Pons (tissue), 1 donor: Measurements from ENCODE around the gene HOXA2.

Source experiments
- DNase-seq: peaks from one replicate; pipeline ENCODE4 v3.0.0-alpha.2; 2016; ENCODE audit warnings: low spot score

HOXA2 gene

GRCh38 chr7:27111751-27112277 is 9.3 kb upstream of the HOXA2 start:
- no peak for DNase-seq

DNA sequence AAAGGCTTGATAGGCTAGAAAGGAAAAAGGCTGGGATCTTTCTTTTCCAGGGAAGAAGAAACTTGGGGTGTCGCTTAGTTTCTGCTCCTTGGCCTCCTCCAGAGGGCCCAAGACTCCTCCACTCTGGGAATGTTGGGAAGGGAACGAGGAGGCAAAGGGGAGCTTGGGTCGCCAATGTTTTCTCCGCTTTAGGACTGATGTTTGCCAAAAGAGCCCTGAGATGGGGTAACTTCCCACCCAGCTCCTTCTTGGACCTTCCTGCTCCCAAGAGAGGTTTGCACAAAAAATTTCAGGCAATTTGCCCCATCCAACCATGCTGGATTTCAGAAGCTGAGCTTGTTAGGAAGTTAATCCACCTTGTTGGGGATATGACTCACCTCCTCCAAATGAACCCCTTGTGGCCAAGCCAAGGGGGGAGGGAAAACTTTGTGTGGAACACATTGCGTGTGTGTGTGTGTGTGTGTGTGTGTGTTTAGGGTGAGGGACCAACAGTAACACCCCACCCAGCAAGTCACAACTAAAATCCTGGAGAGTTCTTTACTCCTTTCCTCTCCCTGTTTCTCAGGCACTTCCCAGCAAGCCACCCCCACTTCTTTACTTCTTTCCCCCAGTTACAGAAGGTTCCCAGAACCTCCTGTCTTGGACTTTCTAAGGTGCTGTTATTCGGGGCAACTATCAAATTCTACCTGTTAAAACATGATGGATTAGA is 8.7 kb upstream of the HOXA2 start:
- DNase-seq = no peak

DNA sequence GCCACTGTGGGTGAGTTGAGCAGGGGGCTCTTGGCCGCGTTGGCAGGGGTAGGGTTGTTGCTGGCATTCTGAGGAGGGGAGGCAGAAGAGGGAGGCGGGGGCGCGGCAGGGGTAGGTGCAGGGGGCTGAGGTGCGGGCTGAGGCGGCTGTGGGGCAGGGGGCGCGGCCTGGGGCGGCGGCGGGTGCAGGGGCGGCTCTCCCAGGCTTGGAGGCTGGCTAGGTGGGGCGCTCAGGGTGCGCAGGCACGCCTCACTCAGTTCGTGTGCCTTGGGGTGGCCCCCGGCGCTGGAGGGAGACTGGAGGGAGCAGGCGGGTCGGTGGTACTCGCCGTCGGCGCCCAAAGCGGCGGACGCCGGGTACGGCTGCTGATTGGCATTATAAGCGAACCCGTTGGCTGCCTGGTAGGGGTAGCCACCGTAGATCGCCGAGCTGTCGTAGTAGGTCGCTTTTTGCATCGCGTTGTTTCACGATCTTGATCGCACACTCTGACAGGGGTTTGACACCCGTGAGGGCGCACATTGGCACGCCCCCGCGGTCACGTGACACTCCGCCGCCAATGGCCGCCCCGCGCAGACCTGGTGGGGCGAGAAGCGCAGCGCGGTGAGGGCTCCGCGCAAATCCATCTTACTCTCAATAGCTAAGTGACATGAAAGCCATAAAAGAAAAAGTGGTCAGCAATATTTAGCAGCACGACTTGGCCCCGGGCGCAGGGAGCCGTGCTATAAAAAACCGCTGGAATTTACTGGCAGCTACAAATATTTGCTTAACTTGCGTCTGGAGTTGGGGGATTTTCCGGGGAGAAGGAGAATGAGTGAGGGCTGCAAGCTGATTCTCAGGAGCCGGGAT is 7.9 kb upstream of the HOXA2 start:
- no peak for DNase-seq

DNA sequence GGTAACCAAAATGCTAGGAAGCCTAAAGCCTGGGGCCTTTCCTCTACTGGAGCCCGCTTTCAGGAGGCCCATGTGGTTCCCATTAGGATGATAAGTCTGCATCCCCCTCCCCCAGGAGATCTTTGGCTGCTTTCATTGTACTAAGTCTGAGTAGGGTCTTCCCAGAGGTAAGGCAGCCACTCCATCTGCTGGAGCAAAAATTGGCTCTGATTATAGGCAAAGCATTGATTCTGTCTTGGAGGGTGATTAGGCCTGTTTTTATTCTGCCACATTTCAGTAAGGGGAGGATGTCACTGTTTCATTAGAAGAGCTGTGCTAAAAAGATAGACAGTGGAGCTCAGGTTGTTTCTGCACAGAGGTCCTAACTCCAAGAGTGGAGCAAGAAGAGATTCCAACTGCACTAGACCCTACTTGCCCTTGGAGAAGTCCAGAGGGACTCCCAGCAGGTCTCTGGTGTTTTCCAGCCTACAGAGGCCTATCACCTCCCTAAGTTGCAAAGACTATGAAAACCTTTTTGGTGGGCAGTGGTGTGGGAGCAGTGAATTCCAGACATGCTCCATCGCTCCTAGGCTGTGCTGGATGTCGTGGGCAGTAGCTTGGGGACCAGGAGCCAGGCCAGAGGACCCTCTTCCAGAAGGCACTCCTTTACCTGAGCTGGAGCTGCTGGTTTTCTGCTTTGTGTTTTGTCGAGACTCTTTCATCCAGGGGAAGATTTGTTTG is 7.1 kb upstream of the HOXA2 start:
- no peak for DNase-seq

DNA sequence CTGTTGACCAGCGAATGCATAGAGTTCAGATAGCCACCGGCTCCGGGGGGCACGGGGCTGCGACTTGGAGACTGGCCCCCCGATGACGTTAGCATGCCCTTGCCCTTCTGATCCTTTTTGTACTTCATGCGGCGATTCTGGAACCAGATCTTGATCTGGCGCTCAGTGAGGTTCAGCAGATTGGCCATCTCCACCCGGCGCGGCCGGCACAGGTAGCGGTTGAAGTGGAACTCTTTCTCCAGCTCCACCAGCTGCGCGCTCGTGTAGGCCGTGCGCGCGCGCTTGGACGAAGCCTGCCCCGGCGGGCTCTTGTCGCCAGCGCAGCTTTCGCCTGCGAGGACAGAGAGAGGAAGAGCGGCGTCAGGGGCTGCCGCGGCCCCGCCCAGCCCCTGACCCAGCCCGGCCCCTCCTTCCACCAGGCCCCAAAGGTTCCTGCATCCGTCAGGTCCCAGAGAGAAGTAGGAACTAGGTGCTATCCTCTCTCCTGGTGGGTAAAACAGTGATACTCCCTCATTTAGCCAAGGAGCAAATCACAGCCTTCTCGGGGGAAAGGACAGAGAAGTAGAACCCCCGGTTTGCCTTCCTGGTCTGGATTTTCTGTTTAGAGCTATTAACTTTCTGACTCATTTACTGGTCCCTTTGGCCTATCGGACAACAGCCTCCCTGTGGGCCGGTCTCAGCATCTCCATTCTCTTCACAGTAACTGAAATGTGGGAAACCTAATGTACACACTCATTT is 6.1 kb upstream of the HOXA2 start:
- DNase-seq = no peak

DNA sequence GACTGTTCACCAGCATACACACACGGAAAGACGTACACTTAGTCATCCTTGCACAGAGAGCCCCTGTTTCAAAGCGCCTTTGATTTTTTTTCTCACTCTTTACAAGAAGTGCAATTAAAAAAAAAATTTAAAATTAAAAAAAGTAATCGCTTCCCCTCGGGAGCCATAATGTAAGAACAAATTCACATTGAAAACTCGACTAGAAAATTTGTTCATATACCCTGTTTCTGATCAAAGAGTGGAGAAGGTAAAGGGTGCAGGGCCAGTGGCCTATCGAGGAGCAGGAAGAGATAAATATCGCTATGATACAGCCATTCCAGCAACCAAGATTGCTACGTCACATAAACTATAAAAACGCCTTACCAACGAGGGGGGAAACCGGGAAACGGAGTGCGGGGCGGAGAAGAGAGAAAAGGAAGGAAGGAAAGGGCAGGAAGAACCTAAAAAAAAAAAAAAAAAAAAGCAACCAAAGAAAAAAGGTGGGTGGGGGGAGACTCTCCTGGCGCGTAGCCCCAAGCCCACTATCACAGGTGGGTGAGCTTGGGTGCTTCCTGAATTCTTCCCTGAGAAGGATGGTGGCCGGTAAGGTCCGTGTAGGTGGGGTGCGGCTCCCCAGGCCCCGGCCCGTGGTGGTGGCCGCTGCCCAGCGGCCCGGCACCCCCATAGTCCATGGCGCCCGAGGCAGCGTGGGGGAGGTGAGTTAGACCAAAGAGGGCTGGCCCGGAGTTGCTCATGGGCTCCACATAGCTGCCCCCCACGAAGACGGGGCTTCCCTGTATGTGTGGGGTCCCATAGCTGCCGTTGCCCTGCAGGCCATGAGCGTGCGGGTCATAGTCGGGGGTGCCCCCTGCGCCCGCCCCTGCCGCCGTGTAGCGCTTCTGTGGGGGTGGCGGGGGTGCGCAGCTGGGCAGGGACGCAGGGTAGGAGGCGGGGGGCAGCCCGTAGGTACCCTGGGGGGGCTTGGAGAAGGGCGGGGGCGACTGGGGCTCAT is 5.2 kb upstream of the HOXA2 start:
- DNase-seq = no peak

GRCh38 chr7:27106901-27107240 is 4.4 kb upstream of the HOXA2 start:
- no peak for DNase-seq

- DNase-seq = no peak
Observed at GRCh38 chr7:27106181-27106900, 3.9 kb upstream of the HOXA2 start.

DNA sequence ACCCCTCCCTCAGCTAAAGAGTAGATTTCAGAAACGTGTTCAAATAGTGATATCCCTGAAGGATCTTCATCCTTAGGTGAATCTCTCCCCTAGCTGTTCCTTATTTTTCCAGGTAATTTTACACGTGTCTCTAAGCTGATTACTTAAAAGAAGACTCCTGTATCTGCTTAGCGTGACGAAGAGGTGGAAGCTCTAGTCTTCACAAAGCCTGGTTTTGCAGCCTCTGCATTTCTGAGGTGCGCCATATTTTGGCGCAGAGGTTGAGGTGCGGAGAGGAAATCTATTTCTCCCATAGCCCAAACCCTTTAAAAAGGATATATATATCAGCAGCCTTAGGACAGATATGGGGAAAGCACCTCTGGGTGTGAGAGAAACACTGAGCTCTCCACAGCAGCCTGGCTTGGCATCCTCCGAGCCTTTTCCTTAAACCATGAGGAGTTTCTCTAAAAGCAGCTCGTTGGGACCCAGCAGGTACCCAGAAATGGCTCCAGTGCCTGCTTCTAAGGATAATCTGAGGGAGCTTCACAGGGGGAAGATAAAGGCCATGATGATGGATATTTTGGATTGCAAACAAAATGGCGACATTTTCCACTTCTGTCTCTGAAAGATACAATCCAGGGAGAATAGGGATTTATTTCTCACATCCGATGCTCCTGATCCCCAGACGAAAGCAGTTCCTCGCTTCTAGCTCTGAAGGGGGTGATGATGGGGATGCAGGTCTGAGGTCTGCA is 3.0 kb upstream of the HOXA2 start:
- no peak for DNase-seq

DNA sequence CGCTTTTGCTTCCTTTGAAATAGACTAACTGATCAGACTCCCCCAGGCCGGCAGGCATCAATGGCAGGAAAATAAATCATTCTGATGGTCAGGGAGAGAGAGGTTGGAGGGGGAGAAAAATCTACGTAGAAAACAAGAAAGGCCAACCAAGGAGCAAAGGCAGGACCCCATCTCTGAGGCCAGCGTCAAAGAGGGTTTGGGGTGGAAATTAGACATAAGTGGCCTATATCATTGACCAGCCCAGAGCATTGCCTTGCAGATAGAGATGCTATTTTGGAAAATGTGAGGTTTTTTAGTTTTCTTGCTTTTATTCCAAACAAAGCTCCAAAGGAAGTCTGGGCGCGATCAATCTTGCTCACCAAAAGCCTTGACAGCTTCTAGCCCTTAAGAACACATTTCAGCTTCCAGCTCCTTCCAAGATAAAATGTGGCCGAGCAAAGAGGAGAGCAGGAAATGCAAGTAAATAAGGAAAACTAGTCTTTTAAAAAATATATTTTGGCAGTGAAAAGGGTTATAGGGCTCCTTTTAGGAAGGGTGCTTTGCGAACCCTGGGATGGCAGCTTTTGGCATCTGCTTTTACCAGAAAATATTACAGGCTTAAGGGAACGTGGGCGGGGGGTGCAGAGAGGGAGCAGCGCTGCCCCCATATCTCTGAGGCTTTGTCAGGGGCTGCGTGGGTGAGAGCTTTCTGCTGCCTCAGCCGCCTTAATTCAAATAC is 2.0 kb upstream of the HOXA2 start:
- DNase-seq = no peak

DNA sequence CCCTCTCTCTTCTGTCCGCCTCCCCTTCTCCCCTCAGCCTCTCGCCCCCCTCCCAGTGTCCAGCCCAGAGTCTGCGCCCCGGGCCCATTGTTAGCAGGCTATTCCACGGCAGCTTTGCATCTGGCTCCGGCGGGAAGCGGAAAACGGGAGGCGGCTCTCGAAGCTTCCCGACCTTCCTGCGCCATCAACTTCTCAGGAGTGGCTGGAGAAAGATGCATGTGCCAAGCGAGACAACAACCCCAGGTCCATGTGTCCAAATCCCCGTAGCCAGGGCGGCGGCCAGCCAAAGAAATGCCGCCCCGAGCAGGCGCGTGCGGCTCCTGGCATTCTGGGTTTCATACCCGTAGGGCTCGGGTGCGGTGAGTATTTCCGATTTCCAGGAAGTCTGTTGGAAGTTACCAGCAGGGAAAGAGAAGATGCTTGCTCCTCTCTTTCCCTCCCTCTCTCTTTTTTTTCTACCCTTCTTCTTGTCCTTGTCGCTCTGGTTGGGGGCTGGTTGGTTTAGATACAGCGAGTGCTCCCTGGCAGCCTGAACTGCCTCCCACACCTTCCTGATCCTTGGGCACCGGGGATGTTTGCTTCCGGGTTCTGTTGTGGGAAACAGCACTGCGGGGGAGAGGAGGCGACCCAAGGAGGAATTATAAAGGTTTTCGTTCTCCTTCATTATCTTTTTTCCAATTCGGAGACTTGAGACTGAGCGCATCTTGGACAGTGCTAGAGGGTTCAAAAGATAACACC is 1.2 kb upstream of the HOXA2 start:
- no peak for DNase-seq

GRCh38 chr7:27101957-27102580 is 414 bp downstream of the HOXA2 start:
- DNase-seq = no peak

DNA sequence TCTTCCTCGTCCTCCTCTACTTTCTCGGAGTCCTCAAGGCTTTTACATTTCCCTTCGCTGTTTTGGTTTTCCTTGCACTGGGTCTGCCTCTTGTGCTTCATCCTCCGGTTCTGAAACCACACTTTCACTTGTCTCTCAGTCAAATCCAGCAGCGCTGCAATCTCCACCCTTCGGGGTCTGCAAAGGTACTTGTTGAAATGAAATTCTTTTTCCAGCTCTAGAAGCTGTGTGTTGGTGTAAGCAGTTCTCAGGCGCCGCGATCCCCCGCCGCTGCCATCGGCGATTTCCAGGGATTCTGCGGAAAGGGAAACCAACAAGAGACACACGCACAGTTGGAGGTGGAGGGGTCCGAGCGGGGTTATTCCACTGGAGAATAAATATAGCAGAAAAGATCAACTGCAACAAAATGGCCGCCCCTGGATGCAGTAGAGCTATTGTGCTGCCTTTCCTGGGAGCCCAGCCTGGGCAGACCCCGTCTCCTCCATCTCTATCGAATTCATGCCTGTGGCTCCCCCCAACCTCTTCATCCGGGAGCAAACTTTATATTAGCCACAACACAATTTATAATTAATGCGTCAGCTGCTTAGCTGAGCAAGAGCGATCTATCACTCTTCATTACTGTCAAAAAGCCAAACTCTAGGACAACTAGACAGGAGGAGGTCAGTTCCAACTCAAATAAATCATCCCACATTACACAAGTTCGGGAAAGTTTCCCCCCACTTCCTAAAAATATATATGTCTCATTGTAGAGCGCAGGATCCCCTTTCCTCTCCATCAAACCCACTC is 1.1 kb downstream of the HOXA2 start:
- DNase-seq = no peak

- no peak for DNase-seq
Observed at GRCh38 chr7:27100694-27101170, 1.8 kb downstream of the HOXA2 start.

DNA sequence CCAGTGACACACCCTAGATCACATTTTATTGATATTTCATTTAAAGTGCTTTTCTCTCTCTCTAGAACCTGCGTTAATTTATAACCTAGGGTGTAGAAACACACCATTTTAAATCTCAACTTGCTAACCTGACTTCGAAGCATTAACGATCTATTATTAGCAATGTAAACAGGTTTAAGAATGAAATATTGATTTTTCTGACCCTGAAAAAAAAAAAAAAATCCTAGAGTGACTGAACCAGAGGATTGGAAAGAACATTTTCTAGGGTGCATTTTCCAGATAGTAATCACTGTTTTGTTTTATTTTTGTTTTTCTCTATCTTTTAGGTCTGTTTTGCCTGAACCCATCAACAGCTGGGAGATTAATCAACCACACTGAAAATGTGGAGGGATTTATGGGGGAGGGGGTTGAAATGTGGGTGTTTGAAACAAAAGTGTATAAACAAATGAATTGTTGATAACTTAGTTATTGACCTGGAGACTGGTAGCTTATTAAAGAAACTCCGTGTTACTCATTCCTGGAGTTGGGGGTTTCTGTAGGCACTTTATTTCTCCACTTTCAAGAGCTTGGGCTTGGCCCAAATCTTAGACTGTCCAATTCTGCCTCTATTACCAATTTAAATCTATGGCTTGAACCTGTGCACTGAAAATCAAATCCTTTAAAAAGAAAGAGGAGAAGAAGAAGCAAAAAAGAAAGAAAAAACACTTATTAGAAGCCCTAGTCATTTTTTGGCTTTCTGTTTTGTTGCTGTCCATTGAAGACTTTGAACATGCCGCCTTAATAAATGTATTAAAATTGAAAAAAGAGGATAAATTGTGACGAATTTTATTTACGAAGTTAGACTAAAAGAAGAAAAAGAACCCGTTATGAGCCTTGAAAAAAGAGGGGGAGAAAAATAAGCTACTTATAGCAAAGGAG is 2.8 kb downstream of the HOXA2 start:
- DNase-seq = no peak
